NCI-H1417 treated with DMSO at 0.1 percent for 48 hours (cell line): ENCODE data around the gene ARMH4.

Experiments used
- DNase-seq: peaks from one replicate; lab custom pipeline; 2025; lab: John Stamatoyannopoulos, UW

The ARMH4 gene

DNA sequence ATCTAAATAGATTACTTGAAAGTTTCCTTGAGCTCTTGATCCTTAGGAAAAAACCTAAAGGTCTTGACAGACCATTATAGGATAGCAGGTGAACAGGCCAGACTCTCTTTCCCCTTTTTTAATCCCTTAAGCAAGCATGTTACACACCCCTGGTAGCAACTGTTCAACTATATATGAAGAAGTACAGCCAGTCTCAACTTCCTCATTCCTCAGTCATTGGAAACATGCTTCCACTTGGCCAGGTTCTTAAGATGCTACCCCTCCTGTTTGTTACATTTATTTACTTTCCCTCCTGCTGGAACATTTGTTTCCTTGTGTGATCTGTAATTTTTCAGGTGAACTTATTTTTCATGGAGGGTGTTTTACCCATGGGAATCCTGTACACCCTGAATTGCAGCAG is 124.1 kb downstream of the ARMH4 start:
- no peak for DNase-seq

DNA sequence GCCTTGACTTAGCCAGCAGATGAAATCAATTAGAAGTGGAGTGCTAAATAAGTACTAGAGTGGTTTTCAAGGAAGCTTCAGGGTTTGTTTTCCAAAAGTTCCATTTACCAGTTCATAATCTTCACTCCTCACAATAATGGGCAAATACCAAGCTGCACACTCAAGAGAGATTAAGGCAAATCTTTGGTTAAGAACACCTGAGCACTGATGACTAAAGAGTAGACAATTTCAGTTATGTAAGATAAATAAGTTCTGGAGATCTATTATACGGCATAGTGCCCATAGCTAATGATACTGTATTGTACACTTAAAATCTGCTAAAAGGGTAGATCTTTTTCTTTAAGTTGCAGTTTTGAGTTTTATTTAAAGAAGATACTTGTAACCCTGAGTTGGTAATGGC is 125.0 kb downstream of the ARMH4 start:
- DNase-seq: no peak

DNA sequence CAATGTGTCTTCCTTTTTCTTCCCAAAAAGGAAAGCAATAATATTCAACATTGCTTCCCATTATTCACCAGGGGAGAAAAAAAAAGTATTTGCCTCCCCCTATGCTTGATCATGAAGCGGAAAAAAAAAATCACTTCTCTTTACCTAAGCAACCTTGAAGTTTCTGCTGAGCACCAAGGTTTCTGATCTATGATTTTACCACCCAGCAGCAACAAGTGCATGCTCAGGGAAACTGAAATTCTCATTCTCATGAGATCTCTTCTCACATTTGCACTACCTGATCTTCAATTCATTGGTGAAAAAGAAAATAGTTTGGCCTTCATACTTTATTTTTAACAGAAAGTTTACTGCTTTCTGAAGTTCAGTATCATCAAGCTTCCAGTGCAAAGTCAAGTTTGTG is 125.8 kb downstream of the ARMH4 start:
- DNase-seq: no peak

DNA sequence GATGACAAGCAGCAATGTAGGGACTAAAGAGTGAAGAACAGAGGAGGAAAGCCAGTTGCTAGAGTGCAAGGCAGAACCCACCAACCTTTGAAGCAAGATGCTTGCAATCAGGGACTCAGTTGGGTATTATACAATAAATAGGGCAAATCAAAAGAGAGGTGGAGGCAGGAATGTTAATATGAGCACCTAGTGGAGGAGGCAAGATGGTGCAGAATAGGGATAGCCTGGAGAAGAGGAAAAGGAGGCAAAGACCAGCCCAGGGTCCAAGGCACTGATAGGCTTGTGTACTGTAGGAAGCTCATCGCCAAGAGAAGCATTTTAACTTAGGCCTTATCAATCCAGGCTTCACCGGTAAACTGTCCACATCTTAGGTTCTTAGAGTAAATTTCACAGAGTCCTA is 137.2 kb downstream of the ARMH4 start:
- DNase-seq: no peak

DNA sequence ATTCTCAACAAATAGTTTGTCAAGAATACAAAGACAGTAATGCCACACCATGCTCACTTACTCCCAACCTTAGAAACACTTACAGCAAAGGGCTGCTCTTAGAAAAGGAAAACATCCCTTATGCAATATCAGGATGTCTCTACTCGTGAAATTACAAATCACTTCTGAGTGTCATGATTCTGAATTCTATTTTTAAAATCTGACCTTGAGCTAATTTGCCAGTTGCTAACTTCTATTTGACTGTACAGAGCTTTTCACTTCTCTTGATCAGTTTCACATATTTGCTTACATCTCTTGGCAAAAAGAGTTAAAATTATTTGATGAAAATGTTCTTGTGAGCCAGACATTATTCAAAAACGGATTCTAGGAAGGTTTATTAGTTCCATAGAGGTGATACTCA is 149.4 kb downstream of the ARMH4 start:
- no peak for DNase-seq

DNA sequence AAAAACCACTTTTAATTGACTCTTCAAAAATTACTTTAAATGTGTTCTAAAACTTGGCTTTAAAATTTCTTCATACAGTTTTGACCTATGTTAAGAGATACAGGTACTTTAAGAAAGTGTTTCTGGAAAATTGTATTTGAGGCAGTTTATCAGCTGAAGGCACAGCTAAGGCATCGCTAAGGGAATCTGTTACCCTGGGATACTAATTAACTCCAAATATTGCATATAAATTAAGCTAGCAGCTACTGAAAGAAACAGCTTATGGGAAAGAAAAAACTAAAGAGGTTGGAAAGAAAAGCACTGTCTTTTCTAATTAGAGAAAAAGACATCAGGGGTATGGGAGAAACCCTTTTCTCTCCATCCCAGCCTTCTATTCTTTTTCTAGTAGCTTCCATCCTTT is 152.0 kb downstream of the ARMH4 start:
- DNase-seq: no peak

DNA sequence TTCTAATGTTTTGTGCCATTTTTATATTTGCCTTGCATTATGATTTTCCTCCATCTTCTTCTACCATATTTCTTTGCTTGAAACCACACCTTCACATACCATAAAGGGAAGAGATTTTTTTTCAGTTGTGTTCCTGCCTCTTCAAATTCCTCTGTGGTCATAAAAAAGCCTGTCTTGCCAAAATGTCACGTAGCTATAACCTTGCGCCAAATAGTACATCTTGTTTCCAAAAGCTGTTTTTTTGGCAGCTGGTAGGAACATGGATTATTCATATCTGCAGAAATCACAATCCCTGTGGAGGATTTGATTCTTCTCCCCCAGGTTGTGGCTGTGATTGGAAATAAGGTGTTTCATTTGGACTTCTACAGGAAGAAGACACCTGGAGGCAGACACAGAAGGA is 152.5 kb downstream of the ARMH4 start:
- no peak for DNase-seq

DNA sequence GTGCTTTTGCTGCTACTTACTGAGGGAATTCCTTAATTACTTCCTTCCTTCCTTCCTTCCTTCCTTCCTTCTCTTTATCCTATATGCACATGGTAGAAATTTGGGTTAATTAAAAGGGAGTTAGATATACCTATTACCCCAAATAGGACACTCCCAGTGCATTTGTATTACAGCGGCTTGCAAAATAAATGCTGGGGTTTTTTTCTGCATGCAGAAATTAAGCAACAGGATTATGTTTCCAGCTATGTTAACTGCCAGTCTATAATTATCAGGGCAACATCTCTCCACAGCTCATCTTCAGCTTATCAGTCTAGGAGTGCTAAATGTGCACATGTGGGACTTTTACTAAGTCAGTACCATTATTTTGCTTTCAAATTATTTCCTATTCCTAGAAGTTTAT is 153.2 kb downstream of the ARMH4 start:
- DNase-seq: no peak

DNA sequence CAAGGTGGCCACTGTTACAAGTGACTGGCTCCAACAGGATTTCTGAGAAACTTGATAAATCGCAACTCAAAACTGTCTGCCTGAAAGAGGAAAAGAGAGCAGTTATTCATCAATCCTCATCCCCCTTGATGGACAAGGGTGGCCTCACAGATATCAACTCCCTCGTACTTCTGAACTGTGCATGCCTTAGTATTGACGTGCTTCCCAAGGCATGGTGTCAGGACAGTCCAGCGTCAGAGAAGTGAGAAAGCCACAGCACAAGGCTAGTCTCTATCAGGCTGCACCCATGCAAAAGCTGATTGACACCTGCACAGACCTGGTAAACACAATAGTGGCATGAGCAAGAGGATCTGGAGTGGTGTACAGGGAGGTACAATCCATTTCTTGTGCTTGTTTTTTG is 160.7 kb downstream of the ARMH4 start:
- DNase-seq: no peak

DNA sequence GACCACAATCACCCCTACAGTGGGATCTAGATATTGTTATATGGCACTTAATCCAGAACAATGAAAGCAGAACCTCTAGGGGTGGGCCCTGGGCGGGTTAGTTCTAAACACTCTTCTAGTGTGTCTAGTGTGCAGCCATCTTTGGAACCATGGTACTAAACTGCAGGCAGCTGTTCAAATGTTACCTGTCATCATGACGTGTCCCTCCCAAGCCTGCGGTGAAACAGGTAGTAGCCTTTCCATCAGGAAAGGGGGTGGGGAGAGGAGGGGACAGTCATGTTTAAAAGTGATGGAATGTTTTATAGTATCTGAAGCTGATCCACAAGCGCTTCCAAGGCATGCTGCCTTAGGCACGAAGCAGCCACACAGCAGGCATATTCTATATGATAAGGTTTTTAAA is 163.6 kb downstream of the ARMH4 start:
- no peak for DNase-seq

DNA sequence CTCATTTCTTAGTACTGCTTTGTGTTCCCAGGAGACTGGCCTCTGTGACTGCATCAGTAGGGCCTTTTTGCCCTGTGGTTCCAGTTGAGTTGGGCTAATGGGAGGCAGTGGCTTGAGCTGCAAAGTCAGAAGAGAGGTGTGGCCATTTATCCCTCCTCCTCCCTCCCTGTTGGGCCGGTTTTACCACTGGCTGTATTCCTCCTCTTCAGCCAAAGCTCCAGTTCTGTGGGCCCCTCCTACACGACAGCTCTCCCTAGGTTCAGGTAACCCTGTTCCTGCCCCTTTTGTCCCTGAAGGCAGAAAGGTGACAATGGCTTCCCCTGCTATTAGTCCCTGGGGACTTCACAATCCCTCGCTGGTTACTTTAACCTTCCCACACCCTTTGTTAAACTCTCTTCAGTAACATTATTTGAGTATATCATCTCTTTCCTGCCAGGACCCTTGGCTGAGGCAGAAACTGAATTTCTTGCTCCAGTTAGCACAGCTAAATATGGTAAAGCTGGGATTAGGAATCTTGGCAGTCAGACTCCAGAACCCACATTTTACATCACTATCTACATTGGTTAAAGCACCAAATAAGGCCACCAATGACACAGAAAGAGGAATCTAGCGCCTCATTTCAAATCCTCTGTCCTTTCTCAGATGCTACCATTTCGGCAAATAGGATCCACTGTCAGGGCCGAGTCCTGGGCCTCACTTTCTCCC is 164.3 kb downstream of the ARMH4 start:
- no peak for DNase-seq

DNA sequence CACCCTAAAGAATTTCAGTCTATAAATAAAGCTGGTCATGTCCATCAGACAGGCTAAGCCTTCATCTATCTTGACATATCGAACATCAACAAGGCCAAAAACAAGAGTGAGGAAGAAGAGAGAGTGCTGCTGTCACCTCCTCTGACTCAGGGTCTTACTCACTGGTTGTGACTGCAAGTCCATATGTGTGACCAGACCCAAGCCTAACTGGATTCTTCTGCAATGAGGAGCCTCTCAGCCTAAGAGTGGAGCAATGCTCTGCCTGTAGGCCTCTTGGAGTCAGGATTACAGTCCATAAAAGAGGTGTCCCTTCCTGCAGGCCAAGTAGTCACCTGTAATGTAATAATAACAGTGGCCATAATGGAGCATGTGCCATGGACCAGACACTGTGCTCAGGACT is 165.0 kb downstream of the ARMH4 start:
- DNase-seq: no peak

DNA sequence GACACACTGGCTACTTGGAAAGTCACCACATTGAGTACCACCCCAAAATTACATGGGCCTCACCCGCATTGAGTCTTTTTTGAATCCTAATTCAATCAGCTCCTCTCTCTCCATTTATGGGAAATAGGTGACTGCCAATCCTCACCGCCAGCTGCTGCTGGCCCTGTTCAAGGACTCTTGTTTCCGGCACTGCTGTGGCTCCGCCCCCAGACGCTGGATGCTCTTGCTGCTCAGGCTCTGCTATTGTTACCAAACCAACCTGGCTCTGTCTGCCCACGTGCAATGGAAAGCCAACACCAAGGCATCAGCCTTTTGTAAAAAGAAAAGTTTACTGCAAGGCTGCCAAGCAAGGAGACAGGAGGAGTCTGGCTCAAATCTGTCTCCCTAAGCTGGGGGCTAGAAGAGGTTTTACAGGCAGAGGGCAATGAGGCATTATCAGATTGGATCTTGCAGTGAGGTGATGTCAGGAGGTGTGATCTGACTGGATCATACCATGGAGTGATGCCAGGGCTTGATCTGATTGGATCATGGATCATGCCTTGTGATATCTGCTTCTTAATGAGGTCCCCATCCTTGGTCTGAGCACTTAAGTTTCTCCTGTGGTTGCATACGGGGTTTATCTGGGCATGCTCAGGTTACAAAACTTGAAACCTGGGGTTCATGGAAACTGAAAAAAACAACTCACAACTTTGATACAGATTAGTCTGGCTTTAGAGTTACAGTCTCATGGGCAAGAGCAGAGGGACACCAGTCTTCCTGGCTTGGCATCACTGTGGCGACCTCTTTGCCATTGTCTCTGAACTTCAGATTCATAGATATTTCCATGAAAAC is 169.0 kb downstream of the ARMH4 start:
- peak; percentile 16 for DNase-seq

DNA sequence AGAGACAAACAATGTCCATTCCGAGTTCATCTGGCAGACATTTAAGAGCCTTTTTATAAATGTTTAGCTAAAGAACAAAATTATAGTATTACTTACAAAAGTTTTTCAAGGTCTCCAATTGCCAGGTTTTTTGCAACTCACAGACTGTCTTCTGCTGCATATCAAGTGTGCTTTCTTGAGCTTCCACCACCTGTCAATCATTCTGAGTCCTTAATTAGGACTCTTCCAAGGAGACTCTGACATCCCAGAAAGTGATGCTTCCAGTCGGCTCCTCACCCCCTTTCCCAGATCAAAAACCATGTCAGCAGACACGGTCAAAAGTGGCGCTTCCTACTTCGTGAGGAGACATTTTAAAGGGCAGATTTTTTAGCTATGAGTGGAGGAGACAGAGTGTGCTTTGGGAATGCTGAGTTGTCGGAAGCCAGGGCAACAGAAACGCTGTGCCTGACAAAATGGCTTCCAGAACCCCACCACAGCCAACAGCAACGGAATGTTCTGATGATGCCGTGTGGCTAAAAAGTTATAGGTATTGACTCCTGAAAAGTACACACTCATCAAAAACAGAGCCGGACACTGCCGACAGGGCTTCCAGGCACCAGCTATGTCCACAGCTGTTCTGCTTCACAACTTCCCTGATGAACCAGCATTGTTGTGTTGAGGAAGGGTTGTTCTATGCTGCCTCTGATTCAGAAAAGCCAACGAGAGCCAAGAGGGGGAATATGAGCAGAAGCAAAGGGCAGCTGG is 170.0 kb downstream of the ARMH4 start:
- no peak for DNase-seq

DNA sequence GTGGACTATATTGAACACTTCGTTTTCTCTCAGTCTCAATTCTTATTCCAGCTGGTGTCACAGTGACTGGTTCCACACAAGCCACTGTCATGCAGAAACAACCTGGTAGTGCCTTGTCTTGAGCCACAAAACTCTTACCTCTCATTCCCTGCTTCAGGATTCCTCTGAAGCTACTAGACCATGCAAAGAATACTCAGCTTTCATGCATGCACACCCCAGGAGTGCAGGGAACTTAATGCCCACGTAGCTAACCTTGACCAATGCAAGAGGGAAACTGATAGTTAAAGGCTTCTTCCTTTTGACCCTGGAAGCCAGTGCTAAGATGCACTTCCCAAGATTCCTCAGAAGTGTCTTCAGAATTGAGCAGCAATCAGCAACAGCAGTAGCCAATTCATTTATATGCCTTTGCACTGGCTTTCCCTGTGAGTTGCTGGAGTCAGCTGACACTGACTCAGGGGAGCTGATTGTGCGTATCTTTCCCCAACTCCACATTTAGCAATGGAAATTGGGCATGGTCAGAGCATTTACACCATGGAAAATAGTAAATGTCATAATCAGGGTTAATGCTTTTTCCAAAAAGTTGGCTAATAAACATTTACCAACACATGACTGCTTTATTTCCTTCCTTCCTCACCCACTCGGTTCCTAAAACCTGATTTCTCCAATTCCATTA is 172.5 kb downstream of the ARMH4 start:
- DNase-seq: no peak

DNA sequence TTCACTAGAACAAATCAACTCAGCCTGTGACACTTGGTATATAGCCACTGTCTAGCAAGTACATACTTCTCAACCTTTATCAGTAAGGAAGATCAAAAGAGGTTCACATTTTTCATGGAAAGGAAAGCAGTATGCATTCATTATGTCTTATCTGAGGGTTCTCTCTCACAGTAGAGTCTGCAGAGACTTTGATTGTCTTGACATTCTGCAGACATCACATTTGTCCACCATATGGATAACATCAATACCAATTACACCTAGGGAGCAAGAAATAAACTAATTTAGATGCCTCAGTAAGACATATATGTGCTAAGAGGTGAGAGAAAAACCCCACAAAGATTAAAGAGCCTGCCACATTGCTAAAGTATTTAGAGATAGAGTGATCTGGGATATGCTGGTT is 175.3 kb downstream of the ARMH4 start:
- DNase-seq: no peak

DNA sequence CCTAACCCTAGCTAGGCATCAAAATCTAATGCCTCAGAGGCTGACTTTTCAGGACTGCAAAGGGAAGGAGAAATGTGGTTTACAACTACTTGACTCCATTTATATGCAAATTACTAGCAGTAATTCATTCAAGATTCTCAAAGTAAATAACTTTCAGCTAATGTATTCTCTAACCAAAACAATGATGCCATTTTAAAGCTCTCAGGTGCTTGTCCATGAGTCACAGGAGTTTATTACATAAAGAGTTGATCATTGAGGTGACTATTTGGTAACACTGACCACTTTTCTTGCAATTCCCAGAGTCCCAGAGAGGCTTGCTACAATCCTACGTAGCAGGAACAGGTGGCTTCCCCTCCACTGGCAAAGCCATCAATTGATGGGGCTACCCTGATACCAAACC is 177.1 kb downstream of the ARMH4 start:
- no peak for DNase-seq

DNA sequence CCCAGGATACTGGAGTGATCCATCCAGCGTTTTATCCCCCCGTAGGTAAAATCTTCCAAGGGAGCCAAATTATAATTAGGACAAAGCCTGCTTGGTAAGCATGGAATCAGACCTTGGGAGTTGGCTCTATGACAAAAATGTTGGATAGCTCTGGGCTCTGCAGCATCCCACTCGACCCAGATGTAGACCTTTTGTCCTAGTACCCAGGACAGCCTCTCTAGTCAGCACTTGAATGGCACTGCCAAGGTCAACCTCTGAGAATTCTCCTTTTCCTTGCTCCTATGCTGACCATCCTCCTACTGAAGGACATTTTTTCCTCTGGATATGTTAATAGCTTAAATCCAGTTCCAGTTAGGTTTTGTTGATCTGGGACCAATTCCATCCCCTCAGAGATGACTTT is 181.4 kb downstream of the ARMH4 start:
- no peak for DNase-seq

DNA sequence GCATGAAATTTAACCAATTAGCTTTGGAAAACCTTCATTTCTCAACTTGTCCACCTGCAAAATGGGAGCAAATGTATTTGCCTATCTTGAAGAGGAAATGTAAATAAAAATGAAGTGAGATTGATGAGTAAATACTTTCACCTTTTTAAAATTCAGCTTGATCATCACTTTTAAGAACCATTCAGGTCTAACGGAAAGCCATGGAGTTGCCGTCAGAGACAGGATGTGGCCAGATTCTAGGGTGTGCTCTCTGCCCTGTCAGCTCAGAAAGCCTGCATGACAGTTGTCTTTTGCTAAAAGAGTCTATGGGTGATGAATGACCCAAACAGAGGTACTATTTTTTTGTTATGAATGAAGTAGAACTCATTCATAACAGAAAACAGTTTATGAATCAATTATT is 181.8 kb downstream of the ARMH4 start:
- DNase-seq: no peak

DNA sequence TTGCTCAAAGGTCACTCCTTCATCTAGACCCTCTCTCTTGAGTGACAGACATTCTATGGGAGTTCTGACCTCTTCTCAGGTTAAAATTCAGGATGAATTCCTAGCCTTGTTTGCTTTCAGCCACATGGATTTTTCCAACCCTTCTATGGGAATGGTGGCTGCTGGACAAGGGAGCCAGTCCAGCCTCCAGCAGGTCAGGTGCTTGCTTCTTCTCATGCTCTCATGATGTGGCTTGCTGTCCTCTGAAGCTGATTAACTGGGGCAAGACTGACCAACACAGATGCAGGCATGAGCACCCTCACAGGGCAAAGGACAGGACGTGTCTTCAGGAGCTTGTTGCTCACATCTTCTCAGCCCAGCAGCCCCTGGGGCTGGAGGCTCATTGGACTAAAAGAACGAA is 188.9 kb downstream of the ARMH4 start:
- DNase-seq: no peak

DNA sequence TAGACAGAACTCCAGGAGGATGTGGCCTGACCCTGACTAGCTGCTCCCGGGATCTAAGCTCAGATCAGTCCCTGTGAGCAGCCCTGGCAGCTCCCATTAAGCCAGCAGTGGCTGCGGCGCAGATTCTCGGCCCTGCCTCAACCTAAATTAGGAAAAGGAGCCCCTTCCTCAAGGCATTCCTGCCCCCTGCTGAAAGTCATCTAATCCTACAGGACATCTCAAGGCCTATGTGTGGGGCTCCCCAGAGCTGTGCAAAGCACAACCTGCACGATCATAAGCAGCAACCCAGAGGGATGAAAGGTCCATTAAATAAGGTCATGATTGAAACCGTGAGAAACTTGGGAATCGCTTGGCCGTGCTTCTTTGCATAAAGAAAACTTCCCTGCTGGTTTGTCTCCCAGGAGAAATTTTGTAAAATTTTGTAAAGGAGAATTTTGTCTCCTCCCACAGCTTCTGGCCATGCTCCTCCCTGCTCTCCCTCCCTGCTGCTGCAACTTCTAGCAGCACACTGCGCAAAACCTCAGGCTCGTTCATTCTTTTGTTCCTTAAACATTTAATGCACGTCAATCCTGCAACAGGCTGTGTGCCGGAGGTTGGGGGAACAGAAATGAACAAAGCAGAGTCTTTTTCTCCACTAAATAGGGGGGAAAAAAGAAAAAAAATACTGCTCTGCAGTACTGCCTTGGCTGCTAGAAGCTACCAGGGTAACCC is 189.5 kb downstream of the ARMH4 start:
- no peak for DNase-seq

DNA sequence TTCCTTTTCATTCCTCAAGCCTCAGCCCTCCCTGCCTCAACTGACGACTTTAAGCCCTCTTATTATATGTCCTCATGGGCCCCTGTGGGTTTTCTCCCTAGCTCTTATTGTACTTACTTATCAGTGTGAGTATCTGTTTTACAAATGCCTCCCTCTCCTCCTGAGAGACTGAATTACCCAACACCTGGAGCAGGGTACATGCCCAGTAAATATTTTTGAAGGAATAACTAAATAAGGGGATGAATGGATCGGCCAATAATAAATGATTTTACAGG is 190.3 kb downstream of the ARMH4 start:
- DNase-seq: no peak
